Measurements from ENCODE around the gene CEP41. TPM values are rescaled to one million over a fixed set of nuclear protein-coding genes. Genes with fewer than 3 reads are reported as not detected.

Gene CEP41
- total and polyA plus RNA-seq, 2 experiments from 2014 or later, result 5.5 to 17.2 TPM

GRCh38 chr7:130430115-130430514, 10.7 kb downstream of the CEP41 start:
- Histone ChIP-seq H3K9me2 (replicated peaks; ENCODE audit: insufficient read depth) (no peaks in the 10 kb centered on the region), H3K79me2 (peaks cover 2% of the 10 kb centered on the region), H3K9me3 (ENCODE audit: low read depth) (no peaks in the 10 kb centered on the region), H3K27ac (peak overlapping the region; percentile 70), H4K20me1 (ENCODE audit: insufficient read depth, poor library complexity, severe bottlenecking) (no peaks in the 10 kb centered on the region), H3K27me3 (no peaks in the 10 kb centered on the region), H3K36me3 (replicated peaks; ENCODE audit: insufficient read depth, low read depth) (no peaks in the 10 kb centered on the region), H3K4me1 (ENCODE audit: insufficient read depth) (peaks cover 14% of the 10 kb centered on the region), H3K4me2 (peak overlapping the region; percentile 64), H2AFZ (no peak overlapping the region), H3K4me3 (no peak overlapping the region)
- no peak for DNase-seq (ENCODE audit: low spot score)
- TF ChIP-seq CTCF (IDR thresholded peaks at IDR 0.05; ENCODE audit: poor library complexity), result no peak
- TF ChIP-seq EZH2 (IDR thresholded peaks at IDR 0.05; ENCODE audit: borderline replicate concordance), result no peak
- TF ChIP-seq EZH2phosphoT487 (IDR thresholded peaks at IDR 0.05; ENCODE audit: low read depth, severe bottlenecking, unreplicated experiment), result no peak
- WGBS (ENCODE audit: low lambda C conversion rate, missing lambda C conversion rate), result 36% methylated on average over 1 of the region's 1 CpG

DNA sequence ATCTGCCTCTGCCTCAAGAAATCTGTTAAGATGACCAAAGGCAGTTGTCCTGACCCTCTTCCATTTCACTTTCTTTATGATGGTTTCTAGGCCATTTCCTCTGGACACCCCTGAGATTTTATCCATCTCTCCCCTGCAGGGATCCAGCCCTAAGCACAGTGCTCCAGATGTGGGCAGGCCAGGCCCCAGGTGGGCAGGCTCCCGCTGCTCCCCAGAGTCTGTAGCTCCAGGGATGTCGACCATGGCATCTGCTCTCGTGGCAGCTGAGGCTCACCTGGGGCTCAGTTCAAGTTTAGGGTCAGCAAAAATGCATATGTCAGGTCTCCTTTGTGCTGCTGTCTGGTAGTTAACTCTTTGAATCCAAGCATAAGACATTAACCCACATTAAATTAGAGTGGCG, 11.8 kb downstream of the CEP41 start:
- no peaks in the 10 kb centered on the region for H3K27me3 ChIP-seq
- no peak overlapping the region for H3K4me3 ChIP-seq
- no peaks in the 10 kb centered on the region for H3K36me3 ChIP-seq (replicated peaks; ENCODE audit: insufficient read depth, low read depth)
- no peak overlapping the region for H2AFZ ChIP-seq
- WGBS (ENCODE audit: low lambda C conversion rate, missing lambda C conversion rate), result 98% methylated on average over 4 of the region's 4 CpGs
- no peak for DNase-seq (ENCODE audit: low spot score)
- H4K20me1 ChIP-seq (ENCODE audit: insufficient read depth, poor library complexity, severe bottlenecking), result no peaks in the 10 kb centered on the region
- H3K27ac ChIP-seq, result peak overlapping the region; percentile 70
- no peak for TF ChIP-seq EZH2phosphoT487 (IDR thresholded peaks at IDR 0.05; ENCODE audit: low read depth, severe bottlenecking, unreplicated experiment)
- TF ChIP-seq EZH2 (IDR thresholded peaks at IDR 0.05; ENCODE audit: borderline replicate concordance), result no peak
- TF ChIP-seq CTCF (IDR thresholded peaks at IDR 0.05; ENCODE audit: poor library complexity), result no peak
- H3K4me2 ChIP-seq, result no peak overlapping the region
- H3K4me1 ChIP-seq (ENCODE audit: insufficient read depth), result peaks cover 14% of the 10 kb centered on the region
- peaks cover 4% of the 10 kb centered on the region for H3K79me2 ChIP-seq
- H3K9me2 ChIP-seq (replicated peaks; ENCODE audit: insufficient read depth), result no peaks in the 10 kb centered on the region
- no peaks in the 10 kb centered on the region for H3K9me3 ChIP-seq (ENCODE audit: low read depth)

DNA sequence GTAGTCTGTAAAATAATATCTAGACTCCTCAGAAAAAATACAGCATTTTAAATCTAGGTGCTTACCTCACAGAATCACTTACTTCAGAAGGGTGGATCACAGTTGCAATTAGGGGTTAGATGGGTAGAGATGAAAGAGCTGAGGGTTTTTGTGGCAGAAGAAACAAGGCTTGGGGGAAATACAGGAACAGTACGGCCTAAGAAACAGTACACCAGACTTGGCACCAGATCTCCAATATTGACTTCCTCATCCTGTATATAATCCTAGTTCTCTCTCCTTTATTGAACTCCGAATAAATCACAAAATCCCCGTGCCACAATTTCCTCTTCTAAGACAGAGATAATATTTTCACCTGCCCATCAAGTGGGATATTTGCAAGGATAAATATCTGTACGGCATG, 14.3 kb downstream of the CEP41 start:
- no peak overlapping the region for H3K4me3 ChIP-seq
- H3K4me2 ChIP-seq, result no peak overlapping the region
- H3K4me1 ChIP-seq (ENCODE audit: insufficient read depth), result peaks cover 18% of the 10 kb centered on the region
- H4K20me1 ChIP-seq (ENCODE audit: insufficient read depth, poor library complexity, severe bottlenecking), result no peaks in the 10 kb centered on the region
- no peak overlapping the region for H3K27ac ChIP-seq
- H3K9me3 ChIP-seq (ENCODE audit: low read depth), result no peaks in the 10 kb centered on the region
- H2AFZ ChIP-seq, result no peak overlapping the region
- no peaks in the 10 kb centered on the region for H3K36me3 ChIP-seq (replicated peaks; ENCODE audit: insufficient read depth, low read depth)
- H3K9me2 ChIP-seq (replicated peaks; ENCODE audit: insufficient read depth), result no peaks in the 10 kb centered on the region
- H3K79me2 ChIP-seq, result peaks cover 4% of the 10 kb centered on the region
- no peaks in the 10 kb centered on the region for H3K27me3 ChIP-seq
- 79% methylated on average over 4 of the region's 4 CpGs for WGBS (ENCODE audit: low lambda C conversion rate, missing lambda C conversion rate)
- no peak for TF ChIP-seq EZH2 (IDR thresholded peaks at IDR 0.05; ENCODE audit: borderline replicate concordance)
- no peak for TF ChIP-seq CTCF (IDR thresholded peaks at IDR 0.05; ENCODE audit: poor library complexity)
- TF ChIP-seq EZH2phosphoT487 (IDR thresholded peaks at IDR 0.05; ENCODE audit: low read depth, severe bottlenecking, unreplicated experiment), result no peak
- no peak for DNase-seq (ENCODE audit: low spot score)

DNA sequence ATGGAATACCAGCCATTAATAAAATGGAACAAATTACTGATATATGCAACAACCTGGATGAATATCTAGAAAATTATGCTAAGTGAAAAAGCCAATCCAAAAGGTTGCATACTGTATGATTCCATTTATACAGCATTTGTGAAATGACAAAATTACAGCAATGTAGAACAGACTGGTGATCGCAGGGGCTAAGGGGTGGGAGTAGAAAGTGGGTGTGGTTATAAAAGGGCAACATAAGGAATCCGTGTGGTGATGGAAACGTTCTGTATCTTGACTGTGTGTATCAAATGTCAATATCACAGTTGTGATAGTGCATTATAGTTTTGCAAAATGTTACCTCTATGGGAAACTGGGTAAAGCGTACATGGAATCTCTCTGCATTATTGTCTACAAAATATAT, 15.0 kb downstream of the CEP41 start:
- Histone ChIP-seq H3K27me3 (no peaks in the 10 kb centered on the region), H2AFZ (no peak overlapping the region), H3K4me1 (ENCODE audit: insufficient read depth) (peaks cover 19% of the 10 kb centered on the region), H3K79me2 (peaks cover 4% of the 10 kb centered on the region), H3K9me2 (replicated peaks; ENCODE audit: insufficient read depth) (no peaks in the 10 kb centered on the region), H3K27ac (no peak overlapping the region), H3K4me3 (no peak overlapping the region), H3K4me2 (no peak overlapping the region), H4K20me1 (ENCODE audit: insufficient read depth, poor library complexity, severe bottlenecking) (no peaks in the 10 kb centered on the region), H3K36me3 (replicated peaks; ENCODE audit: insufficient read depth, low read depth) (no peaks in the 10 kb centered on the region), H3K9me3 (ENCODE audit: low read depth) (no peaks in the 10 kb centered on the region)
- no peak for TF ChIP-seq EZH2phosphoT487 (IDR thresholded peaks at IDR 0.05; ENCODE audit: low read depth, severe bottlenecking, unreplicated experiment)
- no peak for TF ChIP-seq CTCF (IDR thresholded peaks at IDR 0.05; ENCODE audit: poor library complexity)
- TF ChIP-seq EZH2 (IDR thresholded peaks at IDR 0.05; ENCODE audit: borderline replicate concordance), result no peak
- no peak for DNase-seq (ENCODE audit: low spot score)
- WGBS (ENCODE audit: low lambda C conversion rate, missing lambda C conversion rate), result 83% methylated on average over 4 of the region's 4 CpGs

All from hepatocyte (in vitro differentiated cells).